Cardiac muscle cell (in vitro differentiated cells and primary cell): Measurements from ENCODE around the gene DDR1. TPM values are rescaled to one million over a fixed set of nuclear protein-coding genes. Genes with fewer than 3 reads are reported as not detected.

Experiments
- DNase-seq, 2 donors: peaks; one replicate each; pipeline versions ENCODE4 v3.0.0 to v3.0.0-alpha.2; 2010 to 2017; ENCODE audit warnings: low read depth in 1 of 2, low spot score in 1 of 2
- H3K27ac ChIP-seq: fragments of 200-600 bp; sonication (generic); 2 replicates; pipeline ENCODE4 v1.5.1; 2016
- H3K27me3 ChIP-seq: fragments of 200-600 bp; sonication (generic); 2 replicates; pipeline ENCODE4 v1.6.0; 2016; ENCODE audit warnings: control low read depth
- H3K36me3 ChIP-seq: fragments of 200-600 bp; sonication (generic); 2 replicates; pipeline ENCODE4 v1.5.1; 2016; ENCODE audit warnings: control low read depth
- H3K4me1 ChIP-seq: fragments of 200-600 bp; sonication (generic); 2 replicates; pipeline ENCODE4 v1.8.1; 2017; ENCODE audit warnings: low read depth, mild to moderate bottlenecking, mixed run types
- H3K4me3 ChIP-seq: fragments of 200-600 bp; sonication (generic); 2 replicates; pipeline ENCODE4 v1.5.1; 2016; ENCODE audit warnings: mild to moderate bottlenecking
- H3K9me3 ChIP-seq: fragments of 200-600 bp; sonication (generic); 2 replicates; pipeline ENCODE4 v1.5.1; 2017; ENCODE audit warnings: low read depth, mild to moderate bottlenecking, control low read depth
- polyA plus RNA-seq: library from polyadenylated mRNA; unstranded; fragments of >200 nt; fragmentation: Nextera tagmentation; extraction: Ambion mirVana; gene quantifications from 2 replicates; pipeline ENCODE4 v1.2.1, GENCODE V29; 2016
- total RNA-seq: library from RNA; depleted of rRNA; stranded (reverse); fragments of >200 nt; gene quantifications from 2 replicates; pipeline ENCODE4 v1.2.3, GENCODE V29; 2016
- TF ChIP-seq, protein P1 (sequence below): IDR thresholded peaks from 2 replicates; pipeline ENCODE4 v1.5.1; 2012; ENCODE audit warnings: low read depth, mild to moderate bottlenecking, low read length

The DDR1 gene
- total and polyA plus RNA-seq, 2 experiments from 2014 or later = 108 to 136 TPM

DNA sequence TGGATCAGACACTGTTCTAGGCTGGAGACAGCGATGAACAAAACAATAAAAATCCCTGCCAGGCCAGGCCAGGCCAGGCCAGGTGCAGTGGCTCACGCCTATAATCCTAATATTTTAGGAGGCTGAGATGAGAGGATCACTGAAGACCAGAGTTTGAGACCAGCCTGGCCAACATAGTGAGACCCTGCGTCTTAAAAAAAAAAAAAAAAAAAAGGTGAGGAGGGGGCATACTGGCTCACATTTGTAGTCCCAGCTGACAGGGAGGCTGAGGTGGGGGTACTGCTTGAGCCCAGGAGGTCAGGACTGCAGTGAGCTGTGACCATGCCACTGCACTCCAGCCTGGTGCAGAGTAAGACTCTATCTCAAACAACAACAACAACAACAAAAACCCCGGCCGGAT lies 61.0 kb downstream of the DDR1 start:
- H3K4me3 ChIP-seq = no peak overlapping the region
- no peak overlapping the region for H3K27ac ChIP-seq
- no peaks in the 10 kb centered on the region for H3K4me1 ChIP-seq
- TF ChIP-seq, protein P1, sequence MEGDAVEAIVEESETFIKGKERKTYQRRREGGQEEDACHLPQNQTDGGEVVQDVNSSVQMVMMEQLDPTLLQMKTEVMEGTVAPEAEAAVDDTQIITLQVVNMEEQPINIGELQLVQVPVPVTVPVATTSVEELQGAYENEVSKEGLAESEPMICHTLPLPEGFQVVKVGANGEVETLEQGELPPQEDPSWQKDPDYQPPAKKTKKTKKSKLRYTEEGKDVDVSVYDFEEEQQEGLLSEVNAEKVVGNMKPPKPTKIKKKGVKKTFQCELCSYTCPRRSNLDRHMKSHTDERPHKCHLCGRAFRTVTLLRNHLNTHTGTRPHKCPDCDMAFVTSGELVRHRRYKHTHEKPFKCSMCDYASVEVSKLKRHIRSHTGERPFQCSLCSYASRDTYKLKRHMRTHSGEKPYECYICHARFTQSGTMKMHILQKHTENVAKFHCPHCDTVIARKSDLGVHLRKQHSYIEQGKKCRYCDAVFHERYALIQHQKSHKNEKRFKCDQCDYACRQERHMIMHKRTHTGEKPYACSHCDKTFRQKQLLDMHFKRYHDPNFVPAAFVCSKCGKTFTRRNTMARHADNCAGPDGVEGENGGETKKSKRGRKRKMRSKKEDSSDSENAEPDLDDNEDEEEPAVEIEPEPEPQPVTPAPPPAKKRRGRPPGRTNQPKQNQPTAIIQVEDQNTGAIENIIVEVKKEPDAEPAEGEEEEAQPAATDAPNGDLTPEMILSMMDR = no peak
- DNase-seq = no peak
- no peaks in the 10 kb centered on the region for H3K9me3 ChIP-seq
- no peaks in the 10 kb centered on the region for H3K27me3 ChIP-seq
- no peaks in the 10 kb centered on the region for H3K36me3 ChIP-seq

DNA sequence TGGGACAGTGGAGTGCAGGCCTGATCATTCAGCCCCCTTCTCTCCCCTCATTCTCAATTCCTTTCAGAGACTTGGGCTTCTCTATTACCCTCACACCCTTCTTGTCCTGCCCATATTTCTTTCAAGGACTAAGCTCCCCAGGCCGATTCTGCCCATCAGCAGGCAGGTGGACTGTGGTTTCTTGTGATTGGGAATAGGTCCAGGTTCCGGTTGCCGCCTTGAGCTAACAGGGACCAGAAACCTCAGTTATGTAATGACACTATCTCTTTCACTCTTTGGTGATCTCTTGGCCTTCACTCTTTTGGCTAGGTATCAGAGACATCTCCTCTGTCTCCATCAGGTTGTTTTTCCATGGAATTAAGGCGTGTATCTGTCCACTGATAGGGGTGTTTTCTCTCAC lies 62.9 kb downstream of the DDR1 start:
- no peak for DNase-seq
- Histone ChIP-seq H3K9me3 (no peaks in the 10 kb centered on the region), H3K27me3 (no peaks in the 10 kb centered on the region), H3K4me3 (no peak overlapping the region), H3K36me3 (no peaks in the 10 kb centered on the region), H3K27ac (no peak overlapping the region), H3K4me1 (no peaks in the 10 kb centered on the region)
- TF ChIP-seq, protein P1 = no peak

DNA sequence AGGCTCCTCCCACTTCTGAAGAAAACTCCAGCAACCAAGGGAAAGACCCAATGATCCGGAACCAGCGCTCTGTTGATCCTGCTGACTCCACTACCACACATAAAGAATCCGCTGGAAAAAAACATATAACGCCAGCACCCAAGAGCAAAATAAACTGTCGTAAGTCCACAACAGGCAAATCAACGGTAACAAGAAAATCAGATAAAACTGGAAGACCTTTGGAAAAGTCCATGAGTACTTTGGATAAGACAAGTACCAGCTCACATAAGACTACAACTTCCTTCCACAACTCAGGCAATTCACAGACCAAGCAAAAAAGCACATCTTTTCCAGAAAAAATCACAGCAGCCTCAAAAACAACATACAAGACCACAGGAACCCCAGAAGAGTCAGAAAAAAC lies 64.5 kb downstream of the DDR1 start:
- Histone ChIP-seq H3K9me3 (no peaks in the 10 kb centered on the region), H3K27me3 (no peaks in the 10 kb centered on the region), H3K27ac (no peak overlapping the region), H3K36me3 (no peaks in the 10 kb centered on the region), H3K4me1 (no peaks in the 10 kb centered on the region), H3K4me3 (no peak overlapping the region)
- DNase-seq = no peak
- TF ChIP-seq, protein P1 = no peak

Other genes starting within 250 kb of the DDR1 start
- gene C6orf136, start 237.4 kb upstream of the DDR1 start, total RNA-seq = 27.5 and 28.5 TPM in 2 replicates
- 31.7 and 40.1 TPM in 2 replicates for gene C6orf136, start 237.4 kb upstream of the DDR1 start, polyA plus RNA-seq
- 36.7 and 38.1 TPM in 2 replicates for gene DHX16, start 211.5 kb upstream of the DDR1 start, total RNA-seq
- gene DHX16, start 211.5 kb upstream of the DDR1 start, polyA plus RNA-seq = 27.8 and 36.2 TPM in 2 replicates
- gene PPP1R18, start 197.9 kb upstream of the DDR1 start, total RNA-seq = 25.7 and 43.5 TPM in 2 replicates
- 9.9 and 13.0 TPM in 2 replicates for gene PPP1R18, start 197.9 kb upstream of the DDR1 start, polyA plus RNA-seq
- gene NRM, start 193.5 kb upstream of the DDR1 start, total RNA-seq = 13.7 and 17.2 TPM in 2 replicates
- gene NRM, start 193.5 kb upstream of the DDR1 start, polyA plus RNA-seq = 29.1 and 33.8 TPM in 2 replicates
- 14.3 and 21.9 TPM in 2 replicates for gene MDC1, start 167.2 kb upstream of the DDR1 start, total RNA-seq
- gene MDC1, start 167.2 kb upstream of the DDR1 start, polyA plus RNA-seq = 30.0 and 44.1 TPM in 2 replicates
- 827 and 939 TPM in 2 replicates for gene TUBB, start 164.2 kb upstream of the DDR1 start, total RNA-seq
- 662 and 675 TPM in 2 replicates for gene TUBB, start 164.2 kb upstream of the DDR1 start, polyA plus RNA-seq
- 208 and 222 TPM in 2 replicates for gene FLOT1, start 141.8 kb upstream of the DDR1 start, total RNA-seq
- gene FLOT1, start 141.8 kb upstream of the DDR1 start, polyA plus RNA-seq = 236 and 261 TPM in 2 replicates
- 28.0 and 45.8 TPM in 2 replicates for gene IER3, start 140.0 kb upstream of the DDR1 start, total RNA-seq
- 20.1 and 25.8 TPM in 2 replicates for gene IER3, start 140.0 kb upstream of the DDR1 start, polyA plus RNA-seq
- 24.0 and 25.8 TPM in 2 replicates for gene GTF2H4, start 23.7 kb downstream of the DDR1 start, total RNA-seq
- gene GTF2H4, start 23.7 kb downstream of the DDR1 start, polyA plus RNA-seq = 18.0 and 20.7 TPM in 2 replicates
- 59.3 and 61.3 TPM in 2 replicates for gene VARS2, start 29.7 kb downstream of the DDR1 start, total RNA-seq
- 24.8 and 27.5 TPM in 2 replicates for gene VARS2, start 29.7 kb downstream of the DDR1 start, polyA plus RNA-seq
- not detected in 2 replicates for gene SFTA2, start 47.7 kb downstream of the DDR1 start, total RNA-seq
- gene SFTA2, start 47.7 kb downstream of the DDR1 start, polyA plus RNA-seq = 0.86 and 1.8 TPM in 2 replicates
- gene MUCL3, start 56.5 kb downstream of the DDR1 start, total RNA-seq = not detected in 2 replicates
- gene MUCL3, start 56.5 kb downstream of the DDR1 start, polyA plus RNA-seq = 0.12 TPM in 1 of 2 replicates, not detected in the other
- gene MUC21, start 99.2 kb downstream of the DDR1 start, total RNA-seq = not detected in 2 replicates
- gene MUC21, start 99.2 kb downstream of the DDR1 start, polyA plus RNA-seq = not detected in 2 replicates
- not detected in 2 replicates for gene MUC22, start 126.0 kb downstream of the DDR1 start, total RNA-seq
- gene MUC22, start 126.0 kb downstream of the DDR1 start, polyA plus RNA-seq = not detected in 2 replicates
- gene C6orf15, start 228.1 kb downstream of the DDR1 start, total RNA-seq = not detected in 2 replicates
- not detected in 2 replicates for gene C6orf15, start 228.1 kb downstream of the DDR1 start, polyA plus RNA-seq
- gene PSORS1C1, start 230.3 kb downstream of the DDR1 start, total RNA-seq = not detected in 2 replicates
- gene PSORS1C1, start 230.3 kb downstream of the DDR1 start, polyA plus RNA-seq = not detected in 2 replicates
- not detected in 2 replicates for gene CDSN, start 235.9 kb downstream of the DDR1 start, total RNA-seq
- not detected in 2 replicates for gene CDSN, start 235.9 kb downstream of the DDR1 start, polyA plus RNA-seq